Activated CD8-positive, alpha-beta T cell treated with anti-CD3 and anti-CD28 coated beads for 36 hours (primary cell): Measurements from ENCODE around the gene IL36G. TPM values are rescaled to one million over a fixed set of nuclear protein-coding genes. Genes with fewer than 3 reads are reported as not detected.

Source experiments
- ATAC-seq: fragments of 200-7000 bp; cut with Tn5 transposase; one replicate; pipeline ENCODE4 v1.10.0; 2021; ENCODE audit warnings: mild to moderate bottlenecking, moderate library complexity
- CTCF ChIA-PET: fragments of 350-600 bp; sonication (Branson Sonifier 250); formaldehyde crosslinking; loops from one replicate; lab custom pipeline; 2021; ENCODE audit warnings: antibody characterized with exemption; lab: Charles Lee
- POLR2A ChIA-PET: fragments of 350-600 bp; sonication (Branson Sonifier 250); formaldehyde crosslinking; loops from one replicate; lab custom pipeline; 2021; ENCODE audit warnings: antibody characterized with exemption; lab: Charles Lee
- DNase-seq: peaks from one replicate; pipeline ENCODE4 v3.0.0-alpha.2; 2020
- H3K27ac Mint-ChIP-seq: one replicate; pipeline ENCODE4 v1.8.0; 2021; ENCODE audit warnings: mild to moderate bottlenecking, mixed read lengths
- H3K27me3 Mint-ChIP-seq: one replicate; pipeline ENCODE4 v1.8.0; 2021; ENCODE audit warnings: mixed read lengths
- H3K36me3 Mint-ChIP-seq: one replicate; pipeline ENCODE4 v1.8.0; 2021; ENCODE audit warnings: low read depth, mixed read lengths
- H3K4me1 Mint-ChIP-seq: one replicate; pipeline ENCODE4 v1.8.0; 2021; ENCODE audit warnings: low read depth, mixed read lengths
- H3K4me3 Mint-ChIP-seq: one replicate; pipeline ENCODE4 v1.8.0; 2021; ENCODE audit warnings: mild to moderate bottlenecking, moderate library complexity, mixed read lengths
- H3K9me3 Mint-ChIP-seq: one replicate; pipeline ENCODE4 v1.8.0; 2021; ENCODE audit warnings: mixed read lengths
- intact Hi-C: fragments of 100-400 bp; cut with micrococcal nuclease; formaldehyde crosslinking; loops from one replicate; pipeline ENCODE4 v1.10.0; 2022
- total RNA-seq, 2 experiments: library from RNA; stranded (reverse); gene quantifications; one replicate each; pipeline ENCODE4 v1.2.3, GENCODE V29; 2021
- TF ChIP-seq, protein P1 (sequence below): fragments of 200-600 bp; IDR thresholded peaks from one replicate; pipeline ENCODE4 v1.8.0; 2022; ENCODE audit warnings: antibody characterized with exemption, mild to moderate bottlenecking

IL36G gene
- total RNA-seq, 2 experiments from 2014 or later: not detected

DNA sequence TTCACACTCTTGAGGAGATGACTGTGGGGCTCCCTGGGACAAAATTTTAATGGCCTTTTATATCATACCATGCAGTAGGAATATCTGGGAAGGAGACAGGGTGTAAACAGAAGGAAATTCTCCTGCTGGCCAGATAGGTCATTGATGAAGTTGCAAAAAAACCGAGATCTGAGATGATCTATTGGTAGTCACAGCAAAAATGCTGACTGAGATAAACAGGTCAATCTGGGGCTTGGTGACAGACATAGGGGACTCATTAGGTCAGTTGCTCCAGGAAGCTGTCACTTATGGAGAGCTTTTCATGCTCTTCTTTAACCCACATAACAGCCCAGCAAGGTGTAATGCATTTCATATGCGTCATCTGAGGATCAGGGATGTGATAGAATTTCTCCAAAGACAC is 24.9 kb downstream of the IL36G start:
- Mint-ChIP-seq H3K4me1 (peaks cover under 1% of the 10 kb centered on the region), H3K9me3 (peaks cover 25% of the 10 kb centered on the region), H3K27me3 (no peaks in the 10 kb centered on the region), H3K36me3 (peaks cover 6% of the 10 kb centered on the region), H3K27ac (no peak overlapping the region), H3K4me3 (no peak overlapping the region)
- ChIA-PET CTCF (interaction anchor here (1.4 to 1.7 kb wide), 2 partner anchors 17 to 42 kb away, joined by 4 to 6 read pairs; no protein-coding TSS in a partner anchor), POLR2A (interaction anchor here (0.7 to 1.0 kb wide), 2 partner anchors 18 to 24 kb away, joined by 3 read pairs; no protein-coding TSS in a partner anchor)
- intact Hi-C loops: no loop called here
- no peak for ATAC-seq
- TF ChIP-seq, protein P1, sequence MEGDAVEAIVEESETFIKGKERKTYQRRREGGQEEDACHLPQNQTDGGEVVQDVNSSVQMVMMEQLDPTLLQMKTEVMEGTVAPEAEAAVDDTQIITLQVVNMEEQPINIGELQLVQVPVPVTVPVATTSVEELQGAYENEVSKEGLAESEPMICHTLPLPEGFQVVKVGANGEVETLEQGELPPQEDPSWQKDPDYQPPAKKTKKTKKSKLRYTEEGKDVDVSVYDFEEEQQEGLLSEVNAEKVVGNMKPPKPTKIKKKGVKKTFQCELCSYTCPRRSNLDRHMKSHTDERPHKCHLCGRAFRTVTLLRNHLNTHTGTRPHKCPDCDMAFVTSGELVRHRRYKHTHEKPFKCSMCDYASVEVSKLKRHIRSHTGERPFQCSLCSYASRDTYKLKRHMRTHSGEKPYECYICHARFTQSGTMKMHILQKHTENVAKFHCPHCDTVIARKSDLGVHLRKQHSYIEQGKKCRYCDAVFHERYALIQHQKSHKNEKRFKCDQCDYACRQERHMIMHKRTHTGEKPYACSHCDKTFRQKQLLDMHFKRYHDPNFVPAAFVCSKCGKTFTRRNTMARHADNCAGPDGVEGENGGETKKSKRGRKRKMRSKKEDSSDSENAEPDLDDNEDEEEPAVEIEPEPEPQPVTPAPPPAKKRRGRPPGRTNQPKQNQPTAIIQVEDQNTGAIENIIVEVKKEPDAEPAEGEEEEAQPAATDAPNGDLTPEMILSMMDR: no peak
- DNase-seq: no peak

DNA sequence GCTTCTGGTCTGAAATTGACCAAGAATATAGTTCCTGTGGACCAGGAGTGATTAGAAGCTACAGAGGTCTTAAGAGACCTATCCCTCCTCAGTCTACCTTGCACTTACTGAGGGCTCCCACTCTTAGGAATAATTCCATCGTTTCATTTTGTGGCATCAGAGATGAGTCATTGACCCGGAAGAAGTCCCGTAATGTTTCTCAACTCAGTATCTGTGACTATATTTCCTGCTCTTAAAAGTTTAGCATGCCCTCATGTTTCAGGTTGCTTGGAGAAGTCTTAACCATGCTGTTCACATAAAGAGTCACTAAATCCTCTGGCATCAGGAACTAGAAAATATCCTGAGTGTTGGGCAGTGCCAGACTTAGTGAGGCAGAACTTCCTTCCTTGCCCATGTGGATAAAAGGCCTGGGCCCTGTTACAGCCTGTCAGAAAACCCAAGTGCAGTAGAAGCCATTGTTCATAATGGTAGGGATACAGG is 27.3 kb downstream of the IL36G start, which contains the start of gene IL36A:
Gene IL36A, plus strand, starts transcription at position 430 of the 480 bp plus-strand sequence. CDS start 413 bp downstream, outside the sequence.
- POLR2A ChIA-PET: no interaction called here
- no peak within 1 kb of the TSS for H3K4me3 Mint-ChIP-seq
- H3K27me3 Mint-ChIP-seq: no peaks in the 10 kb centered on the region
- peaks cover 4% of the 10 kb centered on the region for H3K4me1 Mint-ChIP-seq
- TF ChIP-seq, protein P1: no peak
- CTCF ChIA-PET: no interaction called here
- intact Hi-C loops: no loop called here
- H3K9me3 Mint-ChIP-seq: peaks cover 16% of the 10 kb centered on the region
- DNase-seq (no peak), ATAC-seq (no peak)
- H3K27ac Mint-ChIP-seq: no peak within 1 kb of the TSS
- peaks cover 6% of the 10 kb centered on the region for H3K36me3 Mint-ChIP-seq

DNA sequence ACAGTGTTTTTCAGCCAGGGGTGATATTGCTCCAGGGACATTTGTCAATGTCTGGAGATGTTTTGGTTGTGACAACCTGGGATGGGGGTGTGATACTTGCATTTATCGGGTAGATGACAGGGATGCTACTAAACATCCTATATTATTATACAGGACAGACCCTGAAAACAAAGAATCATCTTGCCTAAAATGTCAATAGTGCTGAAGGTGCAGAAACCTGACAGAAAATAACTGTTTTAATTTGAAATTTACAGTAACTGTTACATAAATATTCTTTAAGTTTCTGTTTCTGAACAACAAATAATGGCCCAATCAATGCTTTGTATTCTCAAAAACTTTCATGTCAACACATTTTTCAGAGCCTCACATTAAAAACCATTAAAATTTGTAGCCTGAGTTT is 29.4 kb downstream of the IL36G start:
- CTCF ChIA-PET: no interaction called here
- Mint-ChIP-seq H3K9me3 (no peaks in the 10 kb centered on the region), H3K27me3 (no peaks in the 10 kb centered on the region), H3K4me1 (peaks cover 10% of the 10 kb centered on the region), H3K36me3 (no peaks in the 10 kb centered on the region), H3K4me3 (no peak overlapping the region), H3K27ac (no peak overlapping the region)
- DNase-seq (no peak), ATAC-seq (no peak)
- TF ChIP-seq, protein P1: no peak
- intact Hi-C loops: no loop called here
- POLR2A ChIA-PET: no interaction called here

DNA sequence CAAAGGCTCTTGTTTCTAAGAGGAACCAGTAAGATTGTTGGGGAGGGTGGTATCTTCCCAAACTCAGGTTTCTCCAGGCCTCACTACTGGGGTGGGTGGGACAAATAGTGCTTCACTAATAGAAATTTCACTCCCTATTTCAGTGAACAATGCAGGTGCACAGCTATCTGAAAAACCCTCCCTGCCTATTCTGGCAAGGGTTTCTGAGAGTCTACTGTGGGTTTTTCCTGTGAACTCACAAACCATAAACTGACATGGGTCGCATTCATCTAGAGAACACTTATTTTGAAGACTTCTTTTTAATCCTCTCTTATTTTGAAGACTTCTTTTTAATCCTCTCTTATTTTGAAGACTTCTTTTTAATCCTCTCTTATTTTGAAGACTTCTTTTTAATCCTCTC is 31.8 kb downstream of the IL36G start:
- Mint-ChIP-seq H3K27me3 (no peaks in the 10 kb centered on the region), H3K36me3 (no peaks in the 10 kb centered on the region), H3K4me1 (peaks cover 10% of the 10 kb centered on the region), H3K4me3 (no peak overlapping the region), H3K9me3 (no peaks in the 10 kb centered on the region), H3K27ac (no peak overlapping the region)
- ATAC-seq (no peak), DNase-seq (no peak)
- ChIA-PET CTCF (no interaction called here), POLR2A (interaction anchor here (0.7 to 1.2 kb wide), 3 partner anchors 17 to 65 kb away, joined by 3 to 4 read pairs (median 3); no protein-coding TSS in a partner anchor)
- intact Hi-C loops: no loop called here
- TF ChIP-seq, protein P1: no peak

DNA sequence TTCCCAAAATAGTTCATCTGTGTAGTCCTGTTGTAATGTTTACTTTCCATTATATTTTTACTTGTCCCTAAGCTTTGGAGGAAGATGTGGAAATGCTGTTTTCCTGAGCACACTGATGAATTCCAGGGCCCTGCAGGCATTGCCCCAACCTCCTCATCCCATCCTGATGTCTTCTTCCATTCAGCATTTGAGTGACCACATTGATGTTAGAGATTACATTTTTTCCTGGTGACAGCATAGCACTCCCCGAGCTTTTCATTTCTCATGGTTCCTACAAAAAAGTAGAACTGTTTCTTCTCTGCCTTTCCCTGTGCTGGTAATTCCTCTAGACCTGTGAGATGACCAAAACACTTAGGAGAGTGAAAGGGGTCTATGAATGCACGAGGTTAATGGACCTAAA is 32.3 kb downstream of the IL36G start:
- Mint-ChIP-seq H3K27me3 (no peaks in the 10 kb centered on the region), H3K27ac (no peak overlapping the region), H3K36me3 (no peaks in the 10 kb centered on the region), H3K9me3 (no peaks in the 10 kb centered on the region), H3K4me1 (peaks cover 10% of the 10 kb centered on the region), H3K4me3 (no peak overlapping the region)
- ATAC-seq (no peak), DNase-seq (no peak)
- TF ChIP-seq, protein P1: no peak
- ChIA-PET CTCF (no interaction called here), POLR2A (interaction anchor here (0.7 to 1.2 kb wide), 3 partner anchors 17 to 65 kb away, joined by 3 to 4 read pairs (median 3); no protein-coding TSS in a partner anchor)
- intact Hi-C loops: no loop called here
